Measurements from ENCODE around the gene VSTM2A. TPM values are rescaled to one million over a fixed set of nuclear protein-coding genes. Genes with fewer than 3 reads are reported as not detected.

VSTM2A gene, protein sequence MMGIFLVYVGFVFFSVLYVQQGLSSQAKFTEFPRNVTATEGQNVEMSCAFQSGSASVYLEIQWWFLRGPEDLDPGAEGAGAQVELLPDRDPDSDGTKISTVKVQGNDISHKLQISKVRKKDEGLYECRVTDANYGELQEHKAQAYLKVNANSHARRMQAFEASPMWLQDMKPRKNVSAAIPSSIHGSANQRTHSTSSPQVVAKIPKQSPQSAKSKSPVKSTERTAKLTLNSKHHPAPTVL
- polyA plus RNA-seq, result 1.7 and 5.5 TPM in 2 replicates

DNA sequence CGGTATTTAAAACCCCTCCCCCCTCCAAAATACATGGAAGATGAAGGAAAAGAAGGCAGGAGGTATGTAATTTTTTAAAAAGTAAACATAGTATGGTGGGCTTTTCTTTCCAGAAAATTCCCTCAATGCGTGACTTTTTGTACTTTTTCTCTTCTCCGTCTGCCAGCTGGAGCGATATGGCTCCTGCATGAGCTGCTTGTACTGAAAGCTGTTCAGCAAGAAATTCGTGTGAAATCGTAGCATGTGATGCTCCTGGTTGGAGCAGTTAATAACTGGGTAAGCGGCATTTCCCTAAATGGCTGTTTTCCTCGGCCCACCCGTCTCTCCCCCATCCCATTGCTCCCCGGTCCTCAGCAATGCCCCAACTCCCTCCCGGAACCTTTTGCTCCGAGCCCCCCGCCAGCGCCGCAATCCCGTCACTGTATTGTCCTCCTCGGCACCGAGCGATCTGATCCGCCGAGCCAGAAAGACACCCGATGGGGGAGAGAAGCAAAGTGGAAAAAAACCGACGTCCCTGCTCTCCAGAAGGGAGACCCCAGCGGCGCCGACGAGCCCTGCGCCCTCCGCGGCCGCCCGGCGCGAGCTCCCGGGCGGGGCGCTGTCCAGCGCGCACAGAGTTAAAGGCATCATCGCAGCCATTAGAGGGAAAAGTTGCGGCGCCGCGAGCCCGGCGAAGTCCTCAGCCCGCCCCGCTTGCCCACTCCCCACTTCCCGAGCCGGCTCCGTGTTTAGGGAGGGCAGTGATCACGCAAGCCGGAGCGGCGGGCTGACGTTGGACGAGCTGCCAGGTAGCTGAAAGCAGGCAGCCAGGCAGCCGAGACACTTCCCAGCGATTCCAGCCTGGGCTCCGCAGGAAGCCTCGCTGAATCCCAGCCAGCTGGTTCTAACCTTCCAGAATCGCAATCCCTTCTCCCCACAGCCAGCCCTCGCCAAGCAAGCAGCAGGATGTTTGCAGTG, at the start of gene VSTM2A:
Gene VSTM2A, plus strand, starts transcription at position 707 of the 957 bp plus-strand sequence. CDS start 356 bp downstream, outside the sequence.

Other genes starting within 250 kb of the VSTM2A start
- 461 and 470 TPM in 2 replicates for gene SEC61G, start 216.8 kb downstream of the VSTM2A start, polyA plus RNA-seq